ENCODE results near the gene BRF1.

The BRF1 gene

GRCh38 chr14:105275267-105275946 is 25.4 kb downstream of the BRF1 start:
- H4K20me1 ChIP-seq (ENCODE audit: insufficient read depth, low read length, poor library complexity, severe bottlenecking) = no peaks in the 10 kb centered on the region
- no peaks in the 10 kb centered on the region for H3F3A ChIP-seq (ENCODE audit: low read depth)
- no peaks in the 10 kb centered on the region for H3K9me2 ChIP-seq (replicated peaks; ENCODE audit: low read depth, low read length)
- TF ChIP-seq CTCF (conservative IDR thresholded peaks at IDR 0.05; ENCODE audit: low read length) (no peak), EZH2phosphoT487 (IDR thresholded peaks at IDR 0.05; ENCODE audit: borderline replicate concordance) (no peak)
- no peak overlapping the region for H3K4me2 ChIP-seq (ENCODE audit: low read depth, low read length, poor library complexity, severe bottlenecking)
- H3K27me3 ChIP-seq (ENCODE audit: insufficient read depth, low read length, poor library complexity, severe bottlenecking) = no peaks in the 10 kb centered on the region
- peaks cover 36% of the 10 kb centered on the region; the same call in 1 of the 2 replicates for H3K79me2 ChIP-seq (ENCODE audit: insufficient read depth, low read length)
- no peak overlapping the region for H3K9ac ChIP-seq (ENCODE audit: low read depth, low read length, poor library complexity, severe bottlenecking)
- no peaks in the 10 kb centered on the region for H3K9me3 ChIP-seq (ENCODE audit: insufficient read depth, low read depth, low read length)
- H3K4me3 ChIP-seq (ENCODE audit: low read length, poor library complexity, severe bottlenecking) = no peak overlapping the region
- peaks cover 10% of the 10 kb centered on the region; the same call in 1 of the 2 replicates for H3K36me3 ChIP-seq (ENCODE audit: insufficient read depth, low read length)
- H3K4me1 ChIP-seq (ENCODE audit: insufficient read depth, low read length, poor library complexity, severe bottlenecking) = peaks cover 3% of the 10 kb centered on the region
- no peak overlapping the region for H2AFZ ChIP-seq (ENCODE audit: low read length)

DNA sequence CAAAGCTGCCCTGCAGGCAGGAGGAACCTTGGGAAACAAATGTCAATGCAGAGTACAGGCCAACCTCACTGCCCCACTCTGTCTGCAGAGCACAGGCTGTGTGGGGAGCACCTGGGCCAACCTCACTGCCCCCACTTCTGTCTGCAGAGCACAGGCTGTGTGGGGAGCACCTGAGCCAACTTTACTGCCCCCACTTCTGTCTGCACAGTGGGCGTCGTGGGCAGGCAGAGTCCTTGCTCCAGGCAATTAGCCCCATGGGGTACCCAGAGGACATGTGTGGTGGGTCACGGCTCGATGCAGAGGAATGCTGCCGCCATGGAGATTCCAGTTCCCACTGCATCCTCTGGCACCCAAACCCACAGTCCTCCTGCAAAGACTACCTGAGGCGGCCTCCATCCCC is 26.2 kb downstream of the BRF1 start:
- H3K27me3 ChIP-seq (ENCODE audit: insufficient read depth, low read length, poor library complexity, severe bottlenecking) = no peaks in the 10 kb centered on the region
- peaks cover 28% of the 10 kb centered on the region; the same call in 1 of the 2 replicates for H3K79me2 ChIP-seq (ENCODE audit: insufficient read depth, low read length)

DNA sequence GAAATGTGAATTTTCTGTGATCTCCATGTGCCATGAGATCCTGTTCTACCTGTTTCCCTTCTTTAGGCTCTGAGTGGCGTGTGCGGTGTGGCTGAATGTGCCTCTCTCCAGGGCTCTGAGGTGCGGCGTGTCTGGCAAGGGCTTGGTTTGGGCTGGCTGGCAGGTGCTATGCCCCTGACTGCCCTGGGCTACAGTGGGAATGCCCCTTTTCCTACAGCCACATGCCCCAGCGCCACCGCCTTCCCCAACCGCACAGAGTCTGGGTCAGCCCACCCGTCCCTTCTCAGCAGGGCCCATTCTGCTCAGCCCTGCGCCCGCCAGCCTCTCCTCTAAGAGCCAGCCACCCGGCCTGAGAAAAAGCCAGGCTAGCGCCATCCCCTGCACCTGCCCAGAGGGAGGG is 27.7 kb downstream of the BRF1 start:
- Histone ChIP-seq H3K27me3 (ENCODE audit: insufficient read depth, low read length, poor library complexity, severe bottlenecking) (no peaks in the 10 kb centered on the region), H3K9me2 (replicated peaks; ENCODE audit: low read depth, low read length) (no peaks in the 10 kb centered on the region), H2AFZ (ENCODE audit: low read length) (no peak overlapping the region), H3F3A (ENCODE audit: low read depth) (no peaks in the 10 kb centered on the region), H3K4me2 (ENCODE audit: low read depth, low read length, poor library complexity, severe bottlenecking) (no peak overlapping the region), H3K4me3 (ENCODE audit: low read length, poor library complexity, severe bottlenecking) (no peak overlapping the region), H3K79me2 (ENCODE audit: insufficient read depth, low read length) (peaks cover 18% of the 10 kb centered on the region; the same call in 1 of the 2 replicates), H3K4me1 (ENCODE audit: insufficient read depth, low read length, poor library complexity, severe bottlenecking) (no peaks in the 10 kb centered on the region), H3K9ac (ENCODE audit: low read depth, low read length, poor library complexity, severe bottlenecking) (no peak overlapping the region), H4K20me1 (ENCODE audit: insufficient read depth, low read length, poor library complexity, severe bottlenecking) (no peaks in the 10 kb centered on the region), H3K9me3 (ENCODE audit: insufficient read depth, low read depth, low read length) (no peaks in the 10 kb centered on the region), H3K36me3 (ENCODE audit: insufficient read depth, low read length) (peaks cover 4% of the 10 kb centered on the region; the same call in 1 of the 2 replicates)
- no peak for TF ChIP-seq CTCF (conservative IDR thresholded peaks at IDR 0.05; ENCODE audit: low read length)
- no peak for TF ChIP-seq EZH2phosphoT487 (IDR thresholded peaks at IDR 0.05; ENCODE audit: borderline replicate concordance)

More for the DNA sequence above, 26.2 kb downstream of the BRF1 start:
- Histone ChIP-seq H3K4me2 (ENCODE audit: low read depth, low read length, poor library complexity, severe bottlenecking) (no peak overlapping the region), H3K4me1 (ENCODE audit: insufficient read depth, low read length, poor library complexity, severe bottlenecking) (no peaks in the 10 kb centered on the region), H3K9me2 (replicated peaks; ENCODE audit: low read depth, low read length) (no peaks in the 10 kb centered on the region), H3K9ac (ENCODE audit: low read depth, low read length, poor library complexity, severe bottlenecking) (no peak overlapping the region), H4K20me1 (ENCODE audit: insufficient read depth, low read length, poor library complexity, severe bottlenecking) (no peaks in the 10 kb centered on the region), H3K9me3 (ENCODE audit: insufficient read depth, low read depth, low read length) (no peaks in the 10 kb centered on the region), H3K36me3 (ENCODE audit: insufficient read depth, low read length) (peaks cover 3% of the 10 kb centered on the region; the same call in 1 of the 2 replicates), H2AFZ (ENCODE audit: low read length) (no peak overlapping the region), H3K4me3 (ENCODE audit: low read length, poor library complexity, severe bottlenecking) (no peak overlapping the region), H3F3A (ENCODE audit: low read depth) (no peaks in the 10 kb centered on the region)
- TF ChIP-seq CTCF (conservative IDR thresholded peaks at IDR 0.05; ENCODE audit: low read length) = no peak
- TF ChIP-seq EZH2phosphoT487 (IDR thresholded peaks at IDR 0.05; ENCODE audit: borderline replicate concordance) = no peak
